ENCODE data around the gene PIGR.
A peak's percentile ranks its signal among the peaks of the same experiment; 100 is the strongest.
"Not testable (repeated sequence)": the region's sequence is repeated elsewhere in the genome, so short reads cannot be mapped to it uniquely, and the experiment has no call there.

Gene PIGR

GRCh38 chr1:206932177-206932576 is 14.1 kb downstream of the PIGR start:
- DNase-seq: no peak

DNA sequence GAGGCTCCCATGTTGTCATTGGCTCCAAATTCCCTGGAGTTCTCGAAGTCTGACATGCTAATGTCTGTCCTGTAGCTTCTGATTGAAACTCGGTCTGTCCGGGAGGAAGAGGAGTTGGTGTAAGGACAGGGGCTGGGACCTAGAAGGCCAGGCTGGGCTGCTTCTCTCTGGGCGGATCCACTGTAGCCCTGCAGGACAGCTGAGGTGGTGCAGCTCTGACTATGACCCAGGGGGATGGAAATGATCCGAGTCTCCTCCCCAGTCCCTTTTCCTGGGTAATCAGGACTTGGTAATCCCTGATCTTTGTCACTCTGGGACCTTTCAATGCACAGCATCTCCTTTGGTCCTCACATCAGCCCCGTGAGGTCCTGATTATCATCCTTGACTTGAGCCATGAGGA is 14.6 kb downstream of the PIGR start:
- DNase-seq: no peak

DNA sequence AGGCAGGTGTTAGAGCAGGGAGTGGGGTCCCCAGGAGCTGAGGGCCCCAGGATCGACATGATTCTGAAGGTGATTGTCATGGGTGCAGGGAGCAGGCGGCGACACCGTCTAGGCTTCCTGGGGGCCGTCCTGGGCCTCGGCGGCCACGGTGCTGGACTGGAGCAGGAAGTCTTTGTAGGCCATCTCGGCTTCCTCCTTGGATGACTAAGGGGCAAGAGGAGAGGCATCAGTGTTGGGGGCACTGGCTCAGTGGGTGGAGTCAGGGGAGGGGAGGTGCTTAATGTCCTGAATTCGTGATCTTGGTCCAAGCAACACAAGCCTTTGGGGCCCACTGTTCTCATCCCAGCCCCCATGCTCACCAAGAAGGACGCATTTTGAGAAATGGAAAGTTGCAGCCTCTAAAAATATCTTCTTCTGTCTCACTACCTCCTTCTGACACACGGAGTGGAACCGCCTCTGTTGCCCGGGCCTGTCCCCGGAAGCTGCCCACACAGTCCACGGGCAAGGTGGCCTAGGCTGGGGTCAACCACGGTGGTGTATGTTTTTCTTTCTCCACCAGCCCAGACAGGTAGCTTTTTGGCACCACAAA is 16.0 kb downstream of the PIGR start:
- DNase-seq: no peak

GRCh38 chr1:206929524-206929923 is 16.7 kb downstream of the PIGR start:
- DNase-seq: no peak

GRCh38 chr1:206926286-206926685 is 20.0 kb downstream of the PIGR start:
- DNase-seq: no peak

GRCh38 chr1:206925106-206925736 is 21.0 kb downstream of the PIGR start:
- DNase-seq: peak; percentile 18

GRCh38 chr1:206924592-206925105 is 21.6 kb downstream of the PIGR start:
- no peak for DNase-seq

DNA sequence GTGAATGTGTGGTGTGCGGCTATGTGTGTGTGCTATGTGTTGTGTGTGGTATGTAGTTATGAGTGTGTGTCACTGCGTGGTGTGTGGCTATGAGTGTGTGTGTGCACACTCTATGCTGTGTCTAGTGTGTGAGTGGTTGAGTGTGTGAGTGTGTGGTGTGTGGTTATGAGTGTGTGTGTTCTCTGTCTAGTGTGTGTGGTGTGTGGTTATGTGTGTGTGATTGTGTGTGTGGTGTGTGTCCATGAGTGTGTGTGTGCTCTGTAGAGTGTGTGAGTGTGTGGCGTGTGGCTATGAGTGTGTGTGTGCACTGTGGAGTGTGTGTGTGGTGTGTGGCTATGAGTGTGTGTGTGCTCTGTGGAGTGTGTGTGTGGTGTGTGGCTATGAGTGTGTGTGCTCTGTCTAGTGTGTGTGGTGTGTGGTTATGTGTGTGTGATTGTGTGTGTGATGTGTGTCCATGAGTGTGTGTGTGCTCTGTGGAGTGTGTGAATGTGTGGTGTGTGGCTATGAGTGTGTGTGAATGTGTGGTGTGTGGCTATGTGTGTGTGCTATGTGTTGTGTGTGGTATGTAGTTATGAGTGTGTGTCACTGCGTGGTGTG is 22.2 kb downstream of the PIGR start:
- not testable (repeated sequence) for DNase-seq

GRCh38 chr1:206923009-206923960 is 23.0 kb downstream of the PIGR start:
- DNase-seq: no peak

- no peak for DNase-seq
Observed at GRCh38 chr1:206922524-206922923, 23.7 kb downstream of the PIGR start.

- DNase-seq: no peak
Observed at GRCh38 chr1:206921772-206922265, 24.4 kb downstream of the PIGR start, which contains the start of gene FCMR. TSS of gene FCMR (minus strand) at chr1:206921941. CDS start at chr1:206921854, 87 bp downstream.

- no peak for DNase-seq
Observed at GRCh38 chr1:206918076-206918475, 28.2 kb downstream of the PIGR start.

DNA sequence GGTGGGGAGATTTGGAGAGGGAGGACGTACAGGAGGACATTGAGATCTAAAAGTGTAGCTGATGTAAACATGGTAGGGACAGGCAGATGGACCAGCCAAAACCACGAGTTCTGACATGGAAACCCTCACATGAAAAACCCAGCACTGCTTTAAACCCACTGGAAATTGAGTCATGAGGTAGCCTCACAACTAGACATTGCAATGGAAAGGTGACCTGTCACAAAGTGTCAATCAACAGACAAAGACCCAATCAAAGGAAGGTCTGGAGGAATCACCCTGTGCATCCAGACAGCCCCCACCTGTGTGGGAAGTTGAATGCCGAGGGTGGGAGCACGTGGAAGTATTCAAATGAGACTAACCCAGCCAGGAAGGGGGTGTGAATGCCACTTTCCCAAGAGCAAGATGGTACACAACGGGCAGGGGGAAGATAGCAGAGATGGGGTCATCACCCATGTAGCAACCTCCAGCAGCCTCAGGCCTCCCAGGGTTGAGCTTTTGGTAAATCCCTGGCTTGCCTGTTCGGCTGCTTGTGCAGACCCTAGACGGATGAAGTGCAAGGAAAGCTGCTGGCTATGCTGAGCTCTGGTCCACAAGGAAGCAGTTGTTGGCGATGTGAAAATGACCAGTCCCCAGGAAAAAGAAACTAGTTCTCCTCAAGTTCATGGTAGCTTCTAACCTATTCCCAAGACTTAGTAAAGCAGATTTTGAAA is 30.1 kb downstream of the PIGR start:
- DNase-seq: no peak

DNA sequence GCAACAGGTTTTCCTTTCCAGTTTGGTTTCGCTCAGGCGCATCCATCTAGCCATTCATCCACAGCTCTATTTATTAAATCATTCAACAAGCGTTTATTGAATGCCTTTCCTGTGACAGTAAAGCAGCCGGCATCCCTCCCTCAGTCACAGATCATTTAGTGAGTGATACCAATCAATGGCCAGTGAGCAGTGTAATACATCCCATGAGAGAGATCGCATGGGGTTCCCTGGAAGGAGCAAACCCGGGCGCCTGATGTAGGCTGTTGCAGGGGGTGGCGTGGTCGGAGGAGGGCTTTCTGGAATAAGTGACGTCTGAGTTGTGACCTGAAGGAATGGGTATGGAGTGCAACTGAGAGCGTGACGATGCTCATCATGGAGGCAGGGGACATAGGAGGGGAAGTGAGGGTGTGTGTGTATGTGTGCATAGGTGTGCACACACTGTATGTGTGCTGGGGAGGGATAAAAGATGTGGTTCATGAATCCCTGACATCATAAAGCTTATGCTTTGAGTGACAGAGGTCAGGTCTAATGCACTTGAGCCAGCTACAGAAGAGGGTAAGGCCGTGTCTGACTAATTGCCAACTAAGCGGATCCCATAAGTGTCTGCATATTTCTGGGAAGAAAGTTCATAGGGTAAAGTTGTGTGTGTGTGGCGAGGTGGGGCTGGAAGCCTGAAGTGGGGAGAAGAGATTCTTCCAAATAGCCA is 31.1 kb downstream of the PIGR start:
- DNase-seq: no peak

DNA sequence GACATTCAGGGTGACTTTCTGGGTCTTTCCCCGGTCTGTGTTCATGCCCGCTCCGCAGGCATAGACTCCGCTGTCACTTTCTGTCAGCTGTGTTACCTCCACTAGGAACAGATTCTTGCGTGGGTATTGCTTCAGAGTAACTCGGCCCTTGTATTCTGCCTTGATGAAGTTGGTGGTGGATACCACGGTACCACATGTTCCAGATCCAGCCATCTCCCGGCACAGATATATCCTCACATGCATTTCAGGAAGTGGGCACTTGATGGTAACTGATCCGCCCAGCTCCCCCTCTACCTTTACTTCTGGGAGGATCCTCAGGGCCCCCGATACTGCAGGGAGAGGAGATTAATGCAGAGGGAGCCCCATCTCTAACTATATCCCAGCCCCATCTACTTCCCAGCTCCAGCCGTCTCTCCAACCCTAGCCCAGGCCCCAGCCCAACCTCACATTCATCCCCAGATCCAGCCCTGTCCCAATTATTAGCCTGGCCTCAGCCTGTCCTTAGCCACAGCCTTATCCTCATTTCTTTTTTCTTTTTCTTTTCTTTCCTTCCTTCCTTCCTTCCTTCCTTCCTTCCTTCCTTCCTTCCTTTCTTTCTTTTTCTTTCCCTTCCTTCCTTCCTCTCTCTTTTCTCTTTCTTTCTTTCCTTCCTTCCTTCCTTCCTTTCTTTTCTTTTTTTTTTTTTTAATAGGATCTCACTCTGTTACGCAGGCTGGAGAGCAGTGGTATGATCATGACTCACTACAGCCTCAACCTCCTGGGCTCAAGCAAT is 32.3 kb downstream of the PIGR start:
- no peak for DNase-seq

DNA sequence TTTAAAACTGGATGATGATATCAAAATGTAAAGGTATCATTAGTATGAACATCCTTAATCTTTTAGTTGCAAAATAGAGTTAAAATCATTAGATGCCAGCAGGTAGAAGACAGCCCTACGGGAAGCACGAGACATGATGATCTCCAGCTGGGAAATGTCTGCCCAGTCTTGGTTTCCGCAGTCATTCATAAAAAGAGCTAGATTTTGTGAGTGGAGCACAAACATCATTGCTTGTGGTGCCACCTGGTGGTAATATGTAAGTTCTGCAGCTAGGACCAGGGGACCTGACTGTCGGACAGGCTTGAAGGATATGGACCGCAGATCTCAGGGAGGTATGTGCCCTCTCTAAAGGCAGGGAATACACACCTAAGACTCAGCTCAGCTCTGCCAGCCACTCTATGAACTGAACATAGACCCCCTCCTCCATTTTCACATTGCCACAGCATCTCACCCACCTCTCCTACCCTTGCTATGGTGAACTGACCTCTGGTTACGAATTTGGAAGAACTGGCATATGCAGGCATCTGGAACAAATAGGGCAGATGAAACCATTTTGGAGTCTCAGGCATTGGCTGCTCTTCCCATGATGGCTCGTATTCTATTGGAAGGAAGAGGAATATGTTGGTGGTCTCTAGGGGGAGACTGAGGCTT is 33.7 kb downstream of the PIGR start:
- DNase-seq: peak; percentile 87

- peak; percentile 42 for DNase-seq
Observed at GRCh38 chr1:206911064-206911663, 35.1 kb downstream of the PIGR start.

DNA sequence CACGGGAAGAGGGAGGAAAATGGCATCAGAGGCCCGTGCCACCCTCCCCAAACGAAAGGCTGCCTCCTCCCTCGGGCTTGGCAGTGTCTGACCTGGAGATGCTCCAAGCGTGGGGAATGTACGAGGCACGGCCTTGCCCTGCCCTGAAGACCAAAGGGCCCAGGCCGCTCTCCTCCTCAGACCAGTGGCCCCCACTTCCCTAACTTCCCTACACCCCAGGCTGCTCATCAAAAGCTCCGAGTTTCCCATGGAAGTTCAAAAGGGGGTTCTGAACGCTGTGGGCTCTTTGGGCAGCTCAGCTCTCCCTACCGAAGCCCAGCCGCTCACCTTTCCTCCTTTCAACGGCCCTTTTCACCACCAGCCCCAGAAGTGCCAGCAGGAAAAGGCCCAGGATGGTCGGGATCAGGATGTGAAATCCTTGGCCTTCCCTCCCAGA is 36.4 kb downstream of the PIGR start:
- no peak for DNase-seq

GRCh38 chr1:206909161-206909882 is 36.9 kb downstream of the PIGR start:
- peak; percentile 85 for DNase-seq
